ENCODE measurements around the gene MARCHF5. TPM values are rescaled to one million over a fixed set of nuclear protein-coding genes. Genes with fewer than 3 reads are reported as not detected.

MARCHF5 gene
- total RNA-seq (2021): 16.7 and 17.6 TPM in 2 replicates
- long read RNA-seq, transcript MARCH5-201 (6 exons, 3,926 nt): major isoform, 96 of 109 reads
- long read RNA-seq, partial matches to known transcripts: 5 of 109 reads
- long read RNA-seq, other reads (novel, unspliced or antisense): 8 of 109 reads

- H3K79me1 ChIP-seq (ENCODE audit: insufficient read depth, low read depth, low read length, poor library complexity, severe bottlenecking): peaks cover 6% of the 10 kb centered on the region
- H2AK5ac ChIP-seq (ENCODE audit: insufficient read length, low read length): no peak within 1 kb of the TSS
- H3K18ac ChIP-seq (ENCODE audit: insufficient read length, low read depth, low read length): peak within 1 kb of the TSS; percentile 63
- H4K5ac ChIP-seq (ENCODE audit: insufficient read length, low read depth, low read length): no peak within 1 kb of the TSS
- H3K4me3 Mint-ChIP-seq: peak within 1 kb of the TSS; percentile 80 to 94
- peaks cover 23% of the 10 kb centered on the region; the same call in 1 of the 2 replicates for H3K79me2 ChIP-seq (ENCODE audit: insufficient read depth, low read length)
- peaks cover 9% of the 10 kb centered on the region for H3K23me2 ChIP-seq (ENCODE audit: insufficient read length, low read depth, low read length, poor library complexity, severe bottlenecking)
- peak within 1 kb of the TSS; percentile 30 for H4K91ac ChIP-seq (ENCODE audit: insufficient read length, low read depth, low read length)
- H3K9ac ChIP-seq (ENCODE audit: extremely low read depth, insufficient read length, low read length): peak within 1 kb of the TSS; percentile 72
- H3T11ph ChIP-seq (ENCODE audit: low read length): no peak within 1 kb of the TSS
- peak within 1 kb of the TSS; percentile 40 for H2AFZ ChIP-seq (ENCODE audit: low read length)
- no peak within 1 kb of the TSS for H2BK120ac ChIP-seq (ENCODE audit: low read depth, low read length, poor library complexity, severe bottlenecking)
- no peaks in the 10 kb centered on the region for H3K9me3 ChIP-seq (ENCODE audit: control insufficient read depth, low read depth, low read length)
- DNase-seq: peak; percentile 97
- no peak within 1 kb of the TSS for H2BK15ac ChIP-seq (ENCODE audit: low read depth, low read length)
- H2BK20ac ChIP-seq (ENCODE audit: low read depth, low read length, poor library complexity, severe bottlenecking): no peak within 1 kb of the TSS
- WGBS (ENCODE audit: extremely low coverage, insufficient read length, low lambda C conversion rate): no CpG with 5 or more reads among the region's 79 CpGs
- H3K27me3 ChIP-seq (ENCODE audit: insufficient read depth, low read length): no peaks in the 10 kb centered on the region
- H3K36me3 Mint-ChIP-seq (ENCODE audit: insufficient read depth in 1 of 3, low read depth in 3 of 3): peaks cover 6 to 18% (median 10%) of the 10 kb centered on the region in 3 experiments; a peak in 6 of 7 replicates
- 0 out of 5 replicates have a peak, but pooled peaks cover 0 to 3% of the 10 kb centered on the region in 2 experiments for H3K9me3 Mint-ChIP-seq
- H3K4ac ChIP-seq (ENCODE audit: low read depth, low read length): no peak within 1 kb of the TSS
- no peaks in the 10 kb centered on the region for H3K4me1 ChIP-seq (ENCODE audit: insufficient read depth, low read length)
- H3K14ac ChIP-seq (ENCODE audit: insufficient read depth, low read length): peak within 1 kb of the TSS; percentile 79
- H4K8ac ChIP-seq (replicated peaks; ENCODE audit: insufficient read length, low read depth, low read length): no peak within 1 kb of the TSS
- no peak within 1 kb of the TSS for H3K27ac ChIP-seq (ENCODE audit: insufficient read length, low read depth, low read length)
- H3K23ac ChIP-seq (ENCODE audit: insufficient read length, low read depth, low read length): no peak within 1 kb of the TSS
- H3K4me2 ChIP-seq (ENCODE audit: insufficient read depth, insufficient read length, low read length): peak within 1 kb of the TSS; percentile 97
- no peak within 1 kb of the TSS for H2BK5ac ChIP-seq (ENCODE audit: insufficient read length, low read length)
- no peaks in the 10 kb centered on the region for H4K20me1 ChIP-seq (ENCODE audit: control insufficient read depth, insufficient read depth, insufficient read length)
- H3K4me1 Mint-ChIP-seq: peaks cover 12 to 15% of the 10 kb centered on the region in 2 experiments
- no peaks in the 10 kb centered on the region for H3K27me3 Mint-ChIP-seq (ENCODE audit: low read depth)
- peak; percentile 72 for TF ChIP-seq CTCF (conservative IDR thresholded peaks at IDR 0.05)
- peak within 1 kb of the TSS in 1 of 3 experiments; percentile 83; a peak in 2 of 7 replicates for H3K27ac Mint-ChIP-seq
- no peak within 1 kb of the TSS for H3K56ac ChIP-seq (ENCODE audit: insufficient read length, low read depth, low read length)
- H2BK12ac ChIP-seq (ENCODE audit: insufficient read length, low read depth, low read length): no peak within 1 kb of the TSS
Observed at GRCh38 chr10:92290837-92291615, at the start of gene MARCHF5, which contains the start of gene CPEB3. Gene MARCHF5, plus strand, starts transcription at chr10:92291167. Its CDS starts 328 bp downstream, at chr10:92291495. Gene CPEB3, minus strand, starts transcription at chr10:92291078. Its CDS starts 50,728 bp downstream, at chr10:92240350.

Measured in H9 (cell line).